DMS53 treated with DMSO at 0.1 percent for 48 hours (cell line): Measurements from ENCODE around the gene HEG1.

ENCODE experiments used
- DNase-seq: peaks from one replicate; lab custom pipeline; 2025; ENCODE audit not compliant: unreplicated experiment; lab: John Stamatoyannopoulos, UW

Gene HEG1

GRCh38 chr3:125023833-125024555, 31.8 kb downstream of the HEG1 start:
- DNase-seq, result no peak

DNA sequence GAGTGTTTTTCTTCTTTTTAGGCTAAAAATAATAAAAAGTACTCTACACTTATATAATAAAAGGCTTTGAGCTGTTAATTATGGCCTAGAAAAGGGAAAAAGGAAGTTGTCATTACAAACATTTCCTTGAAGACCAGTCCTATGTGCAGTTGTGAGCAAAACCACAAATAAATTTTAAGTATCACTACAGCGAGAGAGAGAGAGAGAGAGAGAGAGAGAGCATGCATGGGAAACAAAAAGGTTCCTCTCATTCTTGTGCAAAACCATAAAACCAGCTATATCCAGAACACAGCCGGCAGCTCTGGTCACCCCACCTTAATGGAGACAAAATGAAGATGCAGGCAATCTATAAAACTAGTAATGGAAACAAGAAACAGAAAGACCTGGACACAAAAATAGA, 33.6 kb downstream of the HEG1 start:
- DNase-seq, result no peak

DNA sequence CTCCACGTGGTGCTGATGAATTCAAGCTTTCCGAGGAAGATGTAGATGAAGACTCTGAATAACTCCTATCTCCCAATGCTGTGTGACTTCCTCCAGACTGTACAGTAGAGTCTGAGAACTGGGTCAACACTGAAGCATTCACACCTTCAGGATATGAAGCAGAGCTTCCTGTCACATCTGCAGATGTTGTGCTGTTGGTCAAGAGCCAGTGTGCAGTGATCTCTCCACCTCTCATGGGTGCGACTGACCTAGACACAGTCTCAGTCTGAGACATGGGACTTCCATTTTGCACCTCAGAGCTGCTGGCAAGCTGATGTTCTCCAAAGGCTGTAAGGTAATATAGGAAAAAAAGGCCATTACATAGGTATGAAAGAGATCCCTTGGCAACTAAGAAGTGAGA, 36.5 kb downstream of the HEG1 start:
- no peak for DNase-seq

DNA sequence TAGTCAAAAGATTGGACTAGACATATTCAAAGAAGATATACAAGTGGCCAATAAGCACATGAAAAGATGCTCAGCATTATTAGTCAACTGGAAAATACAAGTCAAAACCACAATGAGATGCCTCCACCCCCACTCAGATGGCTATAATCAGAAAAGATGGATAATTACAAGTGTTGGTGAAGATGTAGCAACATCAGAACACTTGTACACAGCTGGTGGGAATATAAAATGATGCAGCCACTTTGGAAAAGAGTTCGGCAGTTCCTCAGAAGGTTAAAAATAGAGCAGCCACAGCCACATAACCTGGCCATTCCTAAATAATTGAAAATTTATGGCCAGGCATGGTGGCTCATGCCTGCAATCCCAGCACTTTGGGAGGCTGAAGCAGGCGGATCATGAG, 38.4 kb downstream of the HEG1 start:
- DNase-seq, result no peak

DNA sequence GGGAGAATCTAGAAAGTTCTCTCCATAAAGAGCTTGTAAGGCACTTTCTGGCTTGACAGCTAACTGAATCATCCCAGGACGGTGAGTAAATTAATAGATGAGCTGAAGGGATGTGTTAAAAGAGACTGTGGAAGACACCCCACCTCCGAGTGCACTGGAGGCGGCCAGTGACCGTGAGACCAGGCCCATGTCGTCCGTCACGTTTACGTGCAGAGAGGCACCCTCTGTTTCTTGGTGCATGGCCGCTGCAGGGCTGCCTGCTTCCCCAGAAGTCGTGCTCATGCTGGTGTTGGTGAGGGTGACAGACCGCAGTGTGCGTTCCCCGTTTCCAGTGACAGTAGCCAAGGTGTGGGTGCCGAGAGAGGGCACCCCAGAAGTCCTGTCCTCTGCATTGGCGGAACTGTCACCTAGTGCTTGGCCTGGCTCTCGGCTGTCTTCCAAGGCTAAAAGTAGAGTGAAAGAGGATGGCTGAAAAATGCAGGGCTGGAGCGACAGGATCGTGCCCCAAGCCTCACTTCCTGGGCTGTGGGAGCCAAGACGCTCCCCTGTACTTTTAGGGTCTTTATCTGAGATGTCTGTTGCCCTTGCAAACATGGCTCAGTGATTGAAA, 41.1 kb downstream of the HEG1 start:
- DNase-seq, result no peak

DNA sequence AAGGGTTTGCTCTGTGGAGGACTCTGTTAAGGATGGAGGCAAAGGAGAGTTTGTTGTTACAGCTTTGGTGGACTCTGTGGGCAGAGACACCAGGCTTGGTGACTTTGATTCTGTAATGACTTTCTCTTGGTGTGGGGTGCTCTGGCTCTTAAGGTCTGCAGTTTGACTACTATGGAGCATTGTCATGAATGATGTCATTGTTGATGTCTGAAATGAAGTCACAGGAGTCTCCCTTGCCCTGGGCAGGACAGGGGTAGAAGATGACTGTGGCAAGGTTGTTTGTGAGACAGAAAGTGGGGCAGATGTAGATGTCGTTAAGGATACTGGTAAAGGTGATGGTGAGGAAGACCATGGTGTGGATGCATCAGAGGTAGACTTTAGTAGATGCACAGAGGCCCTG, 42.7 kb downstream of the HEG1 start:
- no peak for DNase-seq

GRCh38 chr3:125011941-125012340, 43.9 kb downstream of the HEG1 start:
- DNase-seq, result no peak

- peak; percentile 13 for DNase-seq
These were observed 45.4 kb downstream of the HEG1 start for GRCh38 chr3:125010393-125010792.

- DNase-seq, result no peak
These were observed 47.0 kb downstream of the HEG1 start for GRCh38 chr3:125008766-125009165.

DNA sequence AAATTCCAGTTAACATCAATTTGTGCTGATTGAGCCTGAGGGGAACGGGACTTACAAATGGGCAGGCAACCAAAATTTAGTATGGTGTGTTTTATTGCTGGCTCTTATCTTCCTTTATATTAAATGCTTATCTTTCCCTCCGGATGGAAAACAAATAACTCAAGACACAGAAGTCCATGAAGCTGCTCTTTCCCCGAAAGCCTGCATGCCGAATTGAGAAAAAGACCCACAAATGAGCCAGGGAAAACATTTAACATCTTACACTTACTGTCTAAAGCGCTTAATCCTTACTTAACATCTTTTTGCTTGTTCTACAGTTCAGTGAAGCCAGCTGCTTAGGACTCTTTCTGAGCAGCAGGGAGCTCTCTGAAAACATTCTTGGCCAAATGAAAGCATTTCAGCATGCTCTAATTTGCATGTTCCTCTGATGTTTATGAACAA, 49.5 kb downstream of the HEG1 start:
- no peak for DNase-seq

GRCh38 chr3:125005676-125006075, 50.1 kb downstream of the HEG1 start:
- DNase-seq, result no peak

- no peak for DNase-seq
These were observed 50.6 kb downstream of the HEG1 start for GRCh38 chr3:125005222-125005621.

DNA sequence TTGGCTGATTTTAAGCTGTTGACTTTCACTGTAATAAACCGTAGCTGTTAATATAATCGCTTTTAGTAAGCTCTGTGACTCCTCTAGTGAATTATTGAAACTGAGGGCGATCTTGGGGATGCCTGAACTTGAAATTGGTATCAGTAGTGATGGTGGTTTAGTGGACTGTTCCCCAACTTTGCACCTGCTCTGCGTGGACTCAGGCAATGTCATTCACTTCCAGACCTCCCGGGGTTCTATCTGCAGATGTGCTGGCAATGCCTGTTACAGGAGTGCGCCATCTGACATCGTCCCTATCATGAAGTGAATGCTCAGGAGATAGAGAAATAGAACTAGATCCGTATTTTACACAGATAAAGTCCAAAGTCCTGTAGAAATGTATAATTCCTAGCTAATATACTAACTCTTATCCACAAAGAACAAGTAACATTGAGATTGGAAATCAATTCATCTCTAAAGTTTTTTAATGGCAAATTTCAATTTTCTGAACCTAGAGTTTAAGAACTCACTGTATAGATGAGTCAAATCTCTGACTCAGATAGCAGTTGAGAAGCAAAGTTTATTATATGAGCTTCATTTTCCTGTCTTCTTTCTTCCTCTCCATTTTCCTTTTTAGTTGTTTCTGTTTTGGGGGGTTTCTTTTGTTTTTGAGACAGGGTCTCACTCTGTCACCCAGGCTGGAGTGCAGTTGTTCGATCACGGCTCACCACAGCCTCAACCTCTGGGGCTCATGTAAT, 51.8 kb downstream of the HEG1 start:
- no peak for DNase-seq

DNA sequence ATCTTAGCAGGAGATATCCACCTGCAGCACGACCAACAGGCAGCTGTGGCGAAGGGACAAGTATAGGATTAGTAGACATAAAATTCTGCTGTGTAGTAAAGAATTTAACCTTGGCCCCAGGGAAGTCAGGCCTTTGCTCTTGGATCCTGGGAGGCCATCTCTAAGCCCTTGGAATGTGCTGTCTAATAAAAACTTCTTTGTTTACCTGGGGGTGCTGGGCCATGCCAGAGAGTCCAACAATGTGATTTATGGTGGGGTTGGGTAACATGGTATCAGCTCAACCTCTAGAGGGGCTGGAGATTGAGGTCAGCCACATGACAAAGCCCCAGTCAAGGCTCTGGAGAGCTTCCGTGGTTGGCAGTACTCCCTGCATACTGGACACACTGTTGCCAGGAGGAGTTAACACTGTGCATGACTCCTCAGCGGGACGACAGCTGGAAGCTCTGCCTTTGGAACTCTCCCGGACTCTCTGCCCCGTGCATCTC, 52.4 kb downstream of the HEG1 start:
- no peak for DNase-seq

DNA sequence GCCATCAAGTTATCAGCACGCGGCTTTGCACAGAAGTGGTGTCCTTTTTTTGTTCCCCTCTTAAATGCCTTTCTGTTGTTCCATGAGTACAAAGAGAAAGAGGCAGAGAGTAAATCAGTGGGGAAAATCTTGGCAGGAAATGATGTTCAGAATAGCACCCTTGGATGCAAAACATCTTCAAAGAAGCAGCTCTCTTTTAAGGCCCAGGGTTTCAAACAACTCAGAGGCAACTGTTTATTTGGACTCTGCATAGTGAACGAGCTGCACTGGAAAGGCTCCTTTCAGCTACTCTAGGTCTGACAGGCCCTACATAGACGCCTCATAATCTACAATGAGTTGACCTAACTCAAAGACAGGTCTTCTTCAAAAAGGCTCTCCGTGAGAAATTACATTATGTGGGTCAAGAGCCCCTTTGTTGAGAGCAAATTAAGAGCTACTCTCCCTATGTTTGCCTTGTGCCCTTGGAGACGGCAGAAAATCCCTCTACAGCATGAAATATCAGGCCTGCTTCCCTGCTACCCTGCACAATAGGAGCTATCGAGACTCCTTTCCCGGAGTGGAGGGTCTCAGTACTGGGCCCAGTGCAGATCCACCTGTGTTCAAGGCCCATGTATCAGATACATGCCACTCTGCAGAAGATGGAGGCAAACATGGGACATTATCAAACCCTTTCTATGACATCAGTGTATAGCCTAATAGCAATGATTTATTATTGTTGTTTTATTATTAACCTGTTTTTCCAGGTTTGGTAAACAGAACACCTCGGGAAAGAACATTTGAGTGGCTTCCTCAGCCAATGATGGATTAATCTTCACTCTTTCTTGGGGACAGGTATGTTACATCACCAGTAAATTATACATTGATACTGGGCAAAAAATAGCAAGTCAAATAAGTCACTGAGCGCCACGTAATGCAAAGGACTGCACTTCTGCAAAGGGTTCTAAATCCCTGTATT, 53.1 kb downstream of the HEG1 start:
- no peak for DNase-seq

- DNase-seq, result no peak
These were observed 54.0 kb downstream of the HEG1 start for GRCh38 chr3:125001557-125002413.

DNA sequence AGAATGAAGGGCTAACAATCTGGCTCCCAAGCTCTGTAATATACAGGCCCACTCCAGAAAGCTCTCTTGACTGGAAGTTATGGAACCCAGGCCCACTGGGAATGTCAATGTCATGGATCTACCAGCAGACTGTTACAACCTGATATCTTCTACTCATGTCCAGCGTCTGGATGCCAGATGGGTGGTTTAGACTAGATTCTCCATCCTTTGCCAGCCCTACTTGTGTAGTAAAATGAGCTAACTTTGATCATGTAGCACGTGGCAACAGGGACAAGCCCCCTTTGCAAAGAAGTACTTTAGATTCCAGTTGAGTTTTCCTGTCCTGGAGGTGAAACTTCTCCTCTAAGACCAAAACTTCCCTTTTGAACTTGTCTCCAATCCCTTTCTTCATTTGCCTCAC, 55.1 kb downstream of the HEG1 start:
- DNase-seq, result no peak

DNA sequence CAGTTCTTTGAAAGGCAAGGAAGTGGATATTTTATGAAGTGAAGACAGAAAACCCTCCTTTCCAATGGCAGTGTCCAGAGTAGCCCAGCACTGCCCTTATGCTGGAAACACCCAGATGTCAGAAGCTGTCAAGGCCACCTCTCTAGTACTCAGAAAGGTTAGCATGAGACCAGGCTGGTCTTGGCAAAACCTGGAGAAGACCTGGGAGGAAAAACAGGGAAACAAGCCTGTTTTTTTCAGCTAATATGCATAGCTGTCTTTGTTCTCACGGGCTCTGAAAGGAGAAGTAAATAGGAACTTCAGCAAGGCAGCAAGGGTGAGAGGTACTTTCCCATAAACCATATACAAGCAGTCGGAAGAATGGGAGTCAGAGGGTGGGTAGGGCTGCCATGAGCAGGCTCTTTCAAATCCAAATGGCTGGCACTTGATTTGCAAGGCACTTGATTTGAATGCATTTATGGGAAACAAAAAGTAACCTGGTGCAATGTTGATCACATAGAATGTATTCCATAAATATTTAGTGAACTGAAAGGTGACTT, 55.8 kb downstream of the HEG1 start:
- DNase-seq, result no peak

DNA sequence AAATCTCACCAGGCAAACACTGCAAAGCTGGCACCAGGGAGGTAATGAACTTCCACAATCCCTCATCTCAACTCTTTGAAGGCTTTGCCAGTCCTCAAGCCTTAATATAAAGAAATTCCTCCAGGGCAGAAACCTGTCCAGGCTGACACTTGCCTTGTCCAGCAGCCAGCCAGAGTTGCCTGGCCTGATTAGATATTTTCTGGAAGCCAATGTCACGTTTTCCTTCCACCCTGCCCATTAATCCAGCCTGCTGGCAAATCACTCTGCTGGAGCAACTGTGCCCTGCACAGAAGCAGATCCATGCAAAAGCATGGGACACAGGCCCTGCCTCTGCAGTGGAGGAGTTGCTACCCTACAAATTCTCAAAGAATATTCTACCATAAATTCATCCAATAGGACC, 56.5 kb downstream of the HEG1 start:
- DNase-seq, result no peak

- no peak for DNase-seq
These were observed 57.6 kb downstream of the HEG1 start for GRCh38 chr3:124998247-124998630.
